Keratinocyte (primary cell): ENCODE measurements around the gene SYPL2. TPM values are rescaled to one million over a fixed set of nuclear protein-coding genes. Genes with fewer than 3 reads are reported as not detected.
A peak's percentile ranks its signal among the peaks of the same experiment; 100 is the strongest.

Experiments
- DNase-seq: peaks from one replicate; pipeline ENCODE4 v3.0.0-alpha.2; 2011; ENCODE audit warnings: low read depth, missing footprints, low spot score
- FAIRE-seq: peaks from 2 replicates; lab custom pipeline; 2011; peaks lifted over from hg19 to GRCh38; lab: Jason Lieb, UNC
- H2AFZ ChIP-seq: 2 replicates; pipeline ENCODE4 v1.6.0; 2012; ENCODE audit warnings: low read length, control low read depth, inconsistent platforms; ENCODE audit not compliant: control insufficient read depth
- H3K27ac ChIP-seq: 2 replicates; pipeline ENCODE4 v1.5.1; 2011; ENCODE audit warnings: low read length; ENCODE audit not compliant: control insufficient read depth, insufficient read depth
- H3K27me3 ChIP-seq: 3 replicates; pipeline ENCODE4 v1.6.0; 2011; ENCODE audit warnings: low read length; ENCODE audit not compliant: control insufficient read depth, insufficient read depth; ENCODE audit errors: extremely low read depth
- H3K36me3 ChIP-seq, 2 experiments: 2 replicates in 1 of 2; 3 replicates in 1 of 2; pipeline ENCODE4 v1.5.1; 2011; ENCODE audit warnings: low read length in 2 of 2, mild to moderate bottlenecking in 1 of 2; ENCODE audit not compliant: control insufficient read depth in 2 of 2, insufficient read depth in 2 of 2; ENCODE audit errors: extremely low read depth in 1 of 2
- H3K4me1 ChIP-seq: 3 replicates; pipeline ENCODE4 v1.5.1; 2011; ENCODE audit warnings: low read length; ENCODE audit not compliant: control insufficient read depth, insufficient read depth; ENCODE audit errors: extremely low read depth
- H3K4me2 ChIP-seq: 3 replicates; pipeline ENCODE4 v1.6.0; 2011; ENCODE audit warnings: low read depth, low read length; ENCODE audit not compliant: control insufficient read depth, insufficient read depth; ENCODE audit errors: extremely low read depth
- H3K4me3 ChIP-seq, 3 experiments: fragments of 200-600 bp in 1 of 3; sonication (generic) in 1 of 3; 2 replicates in 2 of 3; 3 replicates in 1 of 3; pipeline ENCODE4 v1.5.1; 2011 to 2016; ENCODE audit warnings: low read length in 3 of 3, mild to moderate bottlenecking in 3 of 3, control low read depth in 2 of 3, inconsistent platforms in 1 of 3, low read depth in 1 of 3, mixed read lengths in 1 of 3, mixed run types in 1 of 3, moderate library complexity in 1 of 3; ENCODE audit not compliant: control insufficient read depth in 2 of 3, insufficient read depth in 2 of 3; ENCODE audit errors: extremely low read depth in 1 of 3
- H3K79me2 ChIP-seq: 2 replicates; pipeline ENCODE4 v1.6.0; 2012; ENCODE audit warnings: low read length; ENCODE audit not compliant: control insufficient read depth, insufficient read depth
- H3K9ac ChIP-seq: 3 replicates; pipeline ENCODE4 v1.6.0; 2011; ENCODE audit warnings: low read length; ENCODE audit not compliant: control insufficient read depth, insufficient read depth; ENCODE audit errors: extremely low read depth
- H3K9me1 ChIP-seq: 3 replicates; pipeline ENCODE4 v1.6.0; 2011; ENCODE audit warnings: low read length; ENCODE audit not compliant: control insufficient read depth, insufficient read depth; ENCODE audit errors: extremely low read depth
- H3K9me3 ChIP-seq: 2 replicates; pipeline ENCODE4 v1.5.1; 2012; ENCODE audit warnings: low read depth, low read length; ENCODE audit not compliant: control insufficient read depth
- H4K20me1 ChIP-seq: 3 replicates; pipeline ENCODE4 v1.6.0; 2011; ENCODE audit warnings: low read length; ENCODE audit not compliant: control insufficient read depth, insufficient read depth; ENCODE audit errors: extremely low read depth
- CTCF ChIP-seq, 3 experiments: IDR thresholded peaks in 1 of 3; conservative IDR thresholded peaks in 1 of 3; optimal IDR thresholded peaks in 1 of 3; 2 replicates in 2 of 3; 3 replicates in 1 of 3; pipeline versions ENCODE3 to v1.5.1; 2011; ENCODE audit warnings: low read length in 3 of 3, mild to moderate bottlenecking in 3 of 3, moderate library complexity in 2 of 3, control low read depth in 1 of 3, inconsistent platforms in 1 of 3; ENCODE audit not compliant: insufficient read depth in 2 of 3; ENCODE audit errors: extremely low read depth in 1 of 3
- EZH2 ChIP-seq: IDR thresholded peaks from one replicate; pipeline ENCODE4 v1.6.1; 2012; ENCODE audit warnings: inconsistent platforms, mild to moderate bottlenecking, low read length, moderate library complexity
- dilution Hi-C: fragments of 300-500 bp; cut with MboI; formaldehyde crosslinking; loops from one replicate; pipeline ENCODE4 v1.7.0; 2020; ENCODE audit warnings: low sequenced_read_pairs; ENCODE audit not compliant: extremely low pct_ligation_motif_present
- polyA plus RNA-seq, 5 experiments: library from polyadenylated mRNA; depleted of rRNA in 3 of 5; stranded (reverse) in 3 of 5; stranded (forward) in 1 of 5; unstranded in 1 of 5; fragments of >200 nt; gene quantifications; 1 replicate in 1 of 5; 2 replicates in 3 of 5; 3 replicates in 1 of 5; pipeline versions ENCODE4 v1.2.1 to v1.2.3, GENCODE V29; 2011 to 2012; ENCODE audit warnings: missing spikeins in 2 of 5, low read depth in 1 of 5, low replicate concordance in 1 of 5

SYPL2 gene
- polyA plus RNA-seq, 1 donor (not counting 4 experiments of a cell fraction or from before 2014, with no cell fraction given) = not detected

- Histone ChIP-seq H3K27me3 (no peaks in the 10 kb centered on the region), H3K27ac (no peak overlapping the region), H4K20me1 (no peaks in the 10 kb centered on the region), H3K4me1 (peaks cover 7% of the 10 kb centered on the region), H3K4me2 (no peak overlapping the region), H3K9me3 (no peaks in the 10 kb centered on the region), H3K79me2 (peaks cover under 1% of the 10 kb centered on the region), H2AFZ (no peak overlapping the region), H3K9me1 (no peaks in the 10 kb centered on the region), H3K9ac (no peak overlapping the region), H3K36me3 (peaks cover 8 to 13% of the 10 kb centered on the region in 2 experiments), H3K4me3 (no peak overlapping the region)
- peak; percentile 81 to 90 (median 85) for TF ChIP-seq CTCF (optimal IDR thresholded peaks at IDR 0.05 in 1 of 3, IDR thresholded peaks at IDR 0.05 in 1 of 3, conservative IDR thresholded peaks at IDR 0.05 in 1 of 3; ENCODE audit: extremely low read depth in 1 of 3, insufficient read depth in 2 of 3, low read length in 3 of 3)
- no peak for TF ChIP-seq EZH2
- DNase-seq (no peak), FAIRE-seq (peak; percentile 43)
- dilution Hi-C loops = no loop called here
Observed at GRCh38 chr1:109490029-109490933, 23.9 kb downstream of the SYPL2 start.

- H3K4me1 ChIP-seq = peaks cover 7% of the 10 kb centered on the region
- peaks cover 10 to 11% of the 10 kb centered on the region in 2 experiments for H3K36me3 ChIP-seq
- H3K79me2 ChIP-seq = peaks cover 7% of the 10 kb centered on the region
- TF ChIP-seq EZH2 (no peak), CTCF (optimal IDR thresholded peaks at IDR 0.05 in 1 of 3, IDR thresholded peaks at IDR 0.05 in 1 of 3, conservative IDR thresholded peaks at IDR 0.05 in 1 of 3; ENCODE audit: extremely low read depth in 1 of 3, insufficient read depth in 2 of 3, low read length in 3 of 3) (no peak)
- no peak overlapping the region for H3K9ac ChIP-seq
- dilution Hi-C loops = no loop called here
- H2AFZ ChIP-seq = no peak overlapping the region
- no peaks in the 10 kb centered on the region for H3K9me3 ChIP-seq
- H3K4me3 ChIP-seq = no peak overlapping the region
- no peaks in the 10 kb centered on the region for H3K9me1 ChIP-seq
- H3K4me2 ChIP-seq = no peak overlapping the region
- DNase-seq = no peak
- FAIRE-seq = no peak
- H3K27me3 ChIP-seq = no peaks in the 10 kb centered on the region
- H4K20me1 ChIP-seq = no peaks in the 10 kb centered on the region
- no peak overlapping the region for H3K27ac ChIP-seq
Observed at GRCh38 chr1:109490934-109491302, 24.6 kb downstream of the SYPL2 start.
